GM11168 (cell line): Measurements from ENCODE around the gene UQCRFS1.

Source experiments
- in situ Hi-C: fragments of 300-500 bp; cut with MboI; formaldehyde crosslinking; loops from one replicate; pipeline ENCODE4 v1.12.0; 2022; ENCODE audit warnings: low sequenced_read_pairs; ENCODE audit not compliant: unreplicated experiment

The UQCRFS1 gene

GRCh38 chr19:29171525-29171924 is 41.4 kb downstream of the UQCRFS1 start:
- in situ Hi-C loops = no loop called here

DNA sequence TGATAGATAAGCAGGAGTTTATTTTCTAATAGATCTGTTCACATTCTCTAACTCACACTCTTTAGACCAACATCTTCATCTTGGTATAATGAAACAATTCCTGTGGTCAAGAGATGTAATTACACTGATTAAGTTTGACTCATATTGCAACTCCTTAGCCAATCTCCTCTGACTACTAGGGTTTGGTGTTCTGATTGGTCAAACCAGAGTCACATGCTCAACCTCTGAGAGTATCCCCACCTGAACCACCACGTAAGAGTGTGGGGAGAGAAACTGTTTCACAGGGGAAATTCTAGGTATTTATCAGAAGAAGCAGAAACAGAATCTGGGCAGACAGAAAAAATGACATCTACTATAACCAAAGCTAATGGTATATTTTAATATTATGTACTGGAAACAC is 42.4 kb downstream of the UQCRFS1 start:
- in situ Hi-C loops = no loop called here

GRCh38 chr19:29162694-29163093 is 50.3 kb downstream of the UQCRFS1 start:
- in situ Hi-C loops = no loop called here

DNA sequence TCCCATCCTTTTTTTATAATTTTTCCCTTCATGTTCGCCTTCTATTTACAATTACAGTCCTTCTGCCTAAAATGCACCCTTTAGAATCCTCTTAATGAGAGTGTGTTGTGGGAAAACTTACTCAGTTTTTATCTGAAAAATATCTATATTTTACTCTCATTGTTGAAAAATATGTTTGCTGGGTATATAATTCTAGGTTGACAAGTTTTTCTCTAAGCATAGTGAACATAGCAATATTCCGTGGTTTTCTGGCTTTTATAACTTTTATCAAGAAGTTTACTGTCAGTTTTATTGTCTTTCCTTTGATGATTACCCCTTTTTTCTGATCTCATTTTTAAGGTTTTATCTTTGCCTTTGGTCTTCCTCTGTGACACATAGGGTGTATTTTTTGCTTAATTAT is 57.3 kb downstream of the UQCRFS1 start:
- in situ Hi-C loops = no loop called here
